ENCODE data around the gene GYPA.
"Not testable (repeated sequence)": the region's sequence is repeated elsewhere in the genome, so short reads cannot be mapped to it uniquely, and the experiment has no call there.

Gene GYPA

DNA sequence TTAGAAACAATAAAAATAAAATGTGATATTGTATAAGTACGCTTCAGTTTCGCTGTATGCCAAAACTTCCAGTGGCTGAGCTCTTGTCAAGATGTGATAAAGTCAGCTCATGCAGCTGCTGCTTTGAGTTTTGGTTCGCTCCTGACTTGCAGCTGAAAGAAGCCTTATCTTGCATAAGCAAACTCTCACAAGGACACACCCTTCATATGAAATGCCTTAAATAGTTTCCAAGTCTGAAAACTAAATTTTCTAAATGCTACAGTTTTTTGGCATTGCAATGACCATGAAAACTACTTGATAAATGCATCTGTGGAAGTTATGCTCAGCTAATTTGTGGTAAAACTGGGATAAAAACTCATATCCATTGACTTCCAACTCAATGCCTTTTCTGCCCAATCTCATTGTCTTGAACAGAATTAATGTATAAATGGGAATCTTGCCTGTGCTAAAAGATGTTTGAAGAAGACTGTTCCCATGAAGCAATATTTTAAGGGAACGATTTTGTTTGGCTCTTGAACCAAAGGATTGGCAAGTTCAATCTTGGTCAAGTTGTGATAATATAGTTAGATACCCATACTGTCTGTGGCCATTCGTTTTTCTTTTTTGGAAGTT, 11.7 kb downstream of the GYPA start:
- DNase-seq (ENCODE audit: low read depth); H3K4me3 ChIP-seq (ENCODE audit: low read depth, low read length): not testable (repeated sequence)

DNA sequence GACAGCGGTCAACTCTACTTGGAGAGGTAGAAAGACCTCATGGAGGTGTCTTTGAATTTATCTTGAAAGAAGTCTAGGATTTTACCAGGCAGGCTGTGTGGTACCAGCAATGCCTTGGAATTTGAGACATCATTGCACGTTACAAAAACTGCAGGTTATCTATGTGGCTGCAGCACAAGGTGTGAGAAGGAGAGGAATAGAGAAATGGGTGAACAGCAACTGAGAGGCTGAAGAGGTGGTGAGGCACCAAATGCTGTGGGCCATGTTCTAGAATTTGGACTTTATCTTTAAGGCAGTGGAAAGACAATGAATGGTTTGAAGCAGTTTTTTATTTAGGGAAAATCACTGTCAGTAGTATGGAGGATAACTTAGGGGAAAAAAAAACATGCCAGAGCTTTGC, 15.4 kb downstream of the GYPA start:
- DNase-seq (ENCODE audit: low read depth): not testable (repeated sequence)

DNA sequence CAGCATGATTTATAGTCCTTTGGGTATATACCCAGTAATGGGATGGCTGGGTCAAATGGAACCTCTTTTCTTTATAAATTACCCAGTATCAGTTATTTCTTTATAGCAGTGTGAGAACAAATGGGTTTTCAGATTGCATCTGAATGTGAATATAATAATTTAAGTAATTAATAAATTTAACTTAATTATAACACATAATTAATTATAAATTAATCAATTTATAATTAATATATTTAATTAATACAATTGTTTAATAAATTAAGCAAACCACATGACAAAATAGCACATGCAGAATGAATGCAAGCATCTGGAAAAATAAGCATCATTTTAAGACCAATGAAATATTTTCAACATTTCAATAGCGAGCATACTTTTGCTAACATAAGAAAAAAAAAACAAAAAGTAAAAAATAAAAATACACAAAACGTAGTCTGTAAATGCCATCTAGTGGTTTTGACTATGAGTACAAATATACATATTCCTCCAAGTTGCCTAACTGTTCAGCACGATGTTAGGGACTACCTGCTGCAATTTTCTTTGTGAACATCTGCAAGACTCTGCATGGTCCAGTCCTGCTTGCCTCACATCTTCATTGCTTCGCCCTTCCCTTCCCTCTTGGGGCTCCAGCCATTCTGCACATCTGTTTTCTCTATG, 16.4 kb downstream of the GYPA start:
- H3K4me3 ChIP-seq (ENCODE audit: low read depth, low read length); DNase-seq (ENCODE audit: low read depth): not testable (repeated sequence)

More for the DNA sequence above, 15.4 kb downstream of the GYPA start:
- H3K4me3 ChIP-seq (ENCODE audit: low read depth, low read length): not testable (repeated sequence)

DNA sequence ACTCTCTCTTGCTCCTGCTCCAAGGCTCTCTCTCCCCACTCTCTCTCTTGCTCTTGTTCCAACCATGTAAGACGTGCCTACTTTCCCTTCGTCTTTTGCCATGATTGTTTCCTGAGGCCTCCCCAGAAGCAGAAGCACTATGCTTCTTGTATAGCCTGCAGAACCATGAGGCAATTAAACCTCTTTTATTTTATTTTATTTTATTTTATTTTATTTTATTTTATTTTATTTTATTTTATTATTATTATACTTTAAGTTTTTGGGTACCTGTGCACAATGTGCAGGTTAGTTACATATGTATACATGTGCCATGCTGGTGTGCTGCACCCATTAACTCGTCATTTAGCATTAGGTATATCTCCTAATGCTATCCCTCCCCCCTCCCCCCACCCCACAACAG, 17.2 kb downstream of the GYPA start:
- not testable (repeated sequence) for H3K4me3 ChIP-seq (ENCODE audit: low read depth, low read length); DNase-seq (ENCODE audit: low read depth)

DNA sequence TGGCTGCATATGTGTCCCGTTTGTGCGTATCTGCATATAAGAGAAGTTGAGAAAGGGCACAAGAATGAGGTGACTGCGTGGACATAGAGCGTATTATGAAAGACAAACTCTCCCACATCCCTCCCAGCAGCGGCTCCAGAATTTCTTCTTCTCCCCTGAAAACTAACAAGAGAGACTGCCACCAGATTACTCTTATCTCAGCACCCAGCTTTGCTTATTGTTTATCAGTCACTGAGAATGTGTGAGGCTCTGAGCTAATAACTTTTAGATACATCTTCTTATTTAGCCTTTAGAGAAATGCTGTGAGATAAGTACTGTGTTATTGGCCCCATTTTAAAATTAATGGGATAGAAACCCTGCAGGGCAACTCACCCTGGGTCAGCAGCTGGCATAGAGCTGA, 20.8 kb downstream of the GYPA start:
- not testable (repeated sequence) for DNase-seq (ENCODE audit: low read depth); H3K4me3 ChIP-seq (ENCODE audit: low read depth, low read length)

DNA sequence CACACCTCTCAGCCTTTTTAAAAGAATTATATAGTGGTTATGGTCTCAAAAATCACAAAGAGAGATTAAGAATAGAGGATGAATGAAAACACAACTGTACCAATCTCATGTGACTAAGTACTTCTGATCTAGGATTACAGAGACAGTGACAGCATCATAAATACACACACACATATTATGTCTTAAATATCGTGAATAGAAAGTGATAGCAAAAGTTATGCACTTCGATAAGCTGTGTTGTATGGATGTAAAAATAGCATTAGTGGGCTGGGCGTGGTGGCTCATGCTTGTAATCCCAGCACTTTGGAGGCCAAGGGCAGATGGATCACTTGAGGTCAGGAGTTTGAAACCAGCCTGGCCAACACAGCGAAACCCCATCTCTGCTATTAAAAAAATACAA, 25.0 kb downstream of the GYPA start:
- TF ChIP-seq POLR2A (IDR thresholded peaks at IDR 0.05; ENCODE audit: extremely low read depth, insufficient read length): no peak
- no peak overlapping the region for H3K4me3 ChIP-seq (ENCODE audit: low read depth, low read length)
- no peak for DNase-seq (ENCODE audit: low read depth)

DNA sequence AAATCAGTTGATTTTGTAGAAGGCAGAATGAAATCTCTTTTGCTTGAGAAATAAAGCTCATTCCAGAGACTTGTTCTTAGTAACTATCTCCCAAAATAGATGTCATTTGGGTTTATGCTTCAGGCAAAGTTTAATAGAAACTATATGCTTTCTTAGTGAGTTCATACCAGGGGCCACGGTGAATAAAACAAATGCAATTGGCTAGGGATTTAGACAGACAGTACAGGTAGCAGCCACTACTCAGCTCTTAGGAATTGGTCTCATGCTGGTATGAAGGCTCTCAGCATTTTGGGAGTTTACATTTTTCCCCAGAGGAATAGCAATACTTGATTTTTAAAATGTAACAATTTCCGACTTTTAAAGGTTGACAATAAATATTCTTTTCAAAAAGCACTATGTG, 27.0 kb downstream of the GYPA start:
- DNase-seq (ENCODE audit: low read depth): no peak
- no peak overlapping the region for H3K4me3 ChIP-seq (ENCODE audit: low read depth, low read length)
- TF ChIP-seq POLR2A (IDR thresholded peaks at IDR 0.05; ENCODE audit: extremely low read depth, insufficient read length) (no peak), MYC (IDR thresholded peaks at IDR 0.05; ENCODE audit: low read depth, low read length) (no peak)
- TF ChIP-seq, protein P1, sequence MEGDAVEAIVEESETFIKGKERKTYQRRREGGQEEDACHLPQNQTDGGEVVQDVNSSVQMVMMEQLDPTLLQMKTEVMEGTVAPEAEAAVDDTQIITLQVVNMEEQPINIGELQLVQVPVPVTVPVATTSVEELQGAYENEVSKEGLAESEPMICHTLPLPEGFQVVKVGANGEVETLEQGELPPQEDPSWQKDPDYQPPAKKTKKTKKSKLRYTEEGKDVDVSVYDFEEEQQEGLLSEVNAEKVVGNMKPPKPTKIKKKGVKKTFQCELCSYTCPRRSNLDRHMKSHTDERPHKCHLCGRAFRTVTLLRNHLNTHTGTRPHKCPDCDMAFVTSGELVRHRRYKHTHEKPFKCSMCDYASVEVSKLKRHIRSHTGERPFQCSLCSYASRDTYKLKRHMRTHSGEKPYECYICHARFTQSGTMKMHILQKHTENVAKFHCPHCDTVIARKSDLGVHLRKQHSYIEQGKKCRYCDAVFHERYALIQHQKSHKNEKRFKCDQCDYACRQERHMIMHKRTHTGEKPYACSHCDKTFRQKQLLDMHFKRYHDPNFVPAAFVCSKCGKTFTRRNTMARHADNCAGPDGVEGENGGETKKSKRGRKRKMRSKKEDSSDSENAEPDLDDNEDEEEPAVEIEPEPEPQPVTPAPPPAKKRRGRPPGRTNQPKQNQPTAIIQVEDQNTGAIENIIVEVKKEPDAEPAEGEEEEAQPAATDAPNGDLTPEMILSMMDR (IDR thresholded peaks at IDR 0.05; ENCODE audit: low read depth, low read length): no peak
- TF ChIP-seq, protein P2, sequence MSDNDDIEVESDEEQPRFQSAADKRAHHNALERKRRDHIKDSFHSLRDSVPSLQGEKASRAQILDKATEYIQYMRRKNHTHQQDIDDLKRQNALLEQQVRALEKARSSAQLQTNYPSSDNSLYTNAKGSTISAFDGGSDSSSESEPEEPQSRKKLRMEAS (IDR thresholded peaks at IDR 0.05; ENCODE audit: low read depth, low read length): no peak

DNA sequence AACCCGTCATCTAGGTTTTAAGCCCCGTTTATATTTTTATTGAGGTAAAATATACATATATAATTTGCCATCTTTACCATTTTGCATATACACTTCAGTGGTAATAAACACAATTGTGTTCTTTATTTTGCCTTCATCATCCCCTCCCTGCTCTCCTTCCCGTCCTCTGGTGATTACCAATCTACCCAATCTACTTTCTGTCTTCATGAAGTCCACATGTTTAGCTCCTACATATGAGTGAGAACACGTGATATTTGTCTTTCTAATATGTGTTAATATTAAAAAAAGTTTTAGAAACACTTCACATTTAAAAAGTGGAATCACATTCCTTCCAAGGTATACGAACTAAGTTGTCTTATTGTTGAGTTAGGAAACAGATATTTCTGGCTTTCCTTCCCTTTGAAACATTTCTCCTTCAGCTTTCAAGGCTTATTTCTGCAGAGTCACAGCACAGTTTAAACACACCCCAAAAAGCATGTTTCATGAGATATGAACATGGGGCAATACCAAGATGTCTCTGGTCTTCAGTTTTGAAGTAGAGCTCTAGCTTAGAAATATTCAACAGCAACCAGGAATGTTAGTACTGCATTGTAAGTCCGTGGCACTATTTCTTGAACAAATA, 35.9 kb downstream of the GYPA start:
- no peak for TF ChIP-seq POLR2A (IDR thresholded peaks at IDR 0.05; ENCODE audit: extremely low read depth, insufficient read length)
- no peak for TF ChIP-seq MYC (IDR thresholded peaks at IDR 0.05; ENCODE audit: low read depth, low read length)
- no peak for DNase-seq (ENCODE audit: low read depth)
- no peak overlapping the region for H3K4me3 ChIP-seq (ENCODE audit: low read depth, low read length)

DNA sequence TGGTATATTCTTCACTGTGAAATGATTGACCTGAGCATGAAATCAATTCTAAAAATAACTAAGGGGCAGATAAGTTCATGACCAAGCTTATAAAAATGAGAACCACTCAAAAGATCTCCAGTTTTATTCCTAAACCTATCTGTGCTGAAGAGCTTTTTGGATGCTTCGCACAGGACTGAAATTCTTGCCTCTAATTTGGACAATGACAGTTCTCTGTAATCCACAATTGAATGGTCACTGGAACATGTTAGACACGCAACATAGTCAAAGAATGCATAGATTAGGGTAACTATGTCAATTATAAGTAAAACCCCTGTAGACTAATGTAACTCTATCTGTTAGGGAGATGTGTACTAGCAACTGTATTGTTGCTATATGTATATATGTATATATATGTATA, 42.7 kb downstream of the GYPA start:
- DNase-seq (ENCODE audit: low read depth); H3K4me3 ChIP-seq (ENCODE audit: low read depth, low read length): not testable (repeated sequence)

DNA sequence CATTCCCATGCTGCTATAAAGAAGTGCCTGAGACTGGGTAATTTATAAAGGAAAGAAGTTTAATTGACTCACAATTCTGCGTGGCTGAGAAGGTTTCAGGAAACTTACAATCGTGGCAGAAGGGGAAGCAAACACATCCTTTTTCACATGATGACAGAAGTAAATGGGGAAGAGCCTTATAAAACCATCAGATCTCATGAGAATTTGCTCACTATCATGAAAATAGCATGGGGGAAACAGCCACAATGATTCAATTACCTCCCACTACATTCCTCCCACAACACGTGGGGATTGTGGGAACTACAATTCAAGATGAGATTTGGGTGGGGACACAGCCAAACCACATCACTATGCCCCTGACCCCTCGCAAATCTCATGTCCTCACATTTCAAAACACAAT, 46.5 kb downstream of the GYPA start:
- H3K4me3 ChIP-seq (ENCODE audit: low read depth, low read length); DNase-seq (ENCODE audit: low read depth): not testable (repeated sequence)

DNA sequence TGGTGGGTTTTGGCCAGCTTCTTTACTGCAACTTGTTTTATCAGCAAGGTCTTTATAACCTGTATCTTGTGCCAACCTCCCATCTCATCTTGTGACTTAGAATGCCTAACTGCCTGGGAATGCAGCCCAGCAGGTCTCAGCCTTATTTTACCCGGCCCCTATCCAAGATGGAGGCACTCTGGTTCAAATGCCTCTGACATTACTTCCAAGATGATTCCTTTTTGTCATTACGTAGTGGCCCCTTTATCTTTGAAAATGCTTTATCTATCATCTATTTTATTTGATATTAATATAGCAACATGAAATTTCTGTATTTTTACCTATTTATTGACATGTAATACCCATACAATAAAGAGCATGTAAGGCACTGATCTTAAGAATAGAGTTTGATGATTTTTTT, 49.3 kb downstream of the GYPA start:
- not testable (repeated sequence) for H3K4me3 ChIP-seq (ENCODE audit: low read depth, low read length); DNase-seq (ENCODE audit: low read depth)

DNA sequence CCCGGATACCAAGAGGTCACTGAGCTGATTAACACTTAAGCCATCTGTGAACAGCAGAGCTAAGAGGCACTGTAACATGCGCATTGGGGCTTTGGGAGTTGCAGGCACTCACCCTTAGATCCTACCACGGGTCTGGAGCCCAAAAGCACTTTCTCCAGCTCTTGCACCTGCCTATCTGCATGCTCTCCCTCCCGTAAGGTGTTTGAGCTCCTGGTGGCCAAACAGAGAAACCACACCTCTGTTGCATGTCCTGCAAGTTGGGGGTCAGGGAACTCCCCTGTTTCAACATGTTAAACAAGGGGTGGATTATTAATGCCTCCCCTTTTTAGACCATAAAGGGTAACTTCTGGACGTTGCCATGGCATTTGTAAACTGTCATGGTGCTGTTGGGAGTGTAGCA, 49.8 kb downstream of the GYPA start:
- no peak for TF ChIP-seq MYC (IDR thresholded peaks at IDR 0.05; ENCODE audit: low read depth, low read length)
- no peak for TF ChIP-seq POLR2A (IDR thresholded peaks at IDR 0.05; ENCODE audit: extremely low read depth, insufficient read length)
- TF ChIP-seq, protein P2 (IDR thresholded peaks at IDR 0.05; ENCODE audit: low read depth, low read length): no peak
- TF ChIP-seq, protein P1 (IDR thresholded peaks at IDR 0.05; ENCODE audit: low read depth, low read length): no peak
- no peak for DNase-seq (ENCODE audit: low read depth)
- no peak overlapping the region for H3K4me3 ChIP-seq (ENCODE audit: low read depth, low read length)

DNA sequence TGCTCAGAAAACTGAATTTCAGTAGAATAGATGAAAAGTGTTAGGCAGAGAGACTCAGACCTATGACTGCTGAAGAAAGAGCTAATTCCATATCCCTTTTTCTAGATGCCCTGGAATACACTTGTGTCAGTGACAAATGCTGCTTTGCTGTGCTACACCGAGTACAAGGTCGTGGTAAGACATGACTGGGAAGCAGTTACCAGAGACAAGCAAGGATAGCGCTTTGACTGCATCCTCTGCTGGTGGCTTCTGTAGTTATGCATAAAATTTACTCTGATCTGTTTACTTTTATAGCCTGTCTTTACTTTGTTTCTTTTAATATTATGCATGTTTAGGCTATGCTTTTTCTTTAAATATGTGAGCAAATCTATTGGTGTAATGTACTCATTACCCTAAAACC, 58.5 kb downstream of the GYPA start:
- H3K4me3 ChIP-seq (ENCODE audit: low read depth, low read length); DNase-seq (ENCODE audit: low read depth): not testable (repeated sequence)

DNA sequence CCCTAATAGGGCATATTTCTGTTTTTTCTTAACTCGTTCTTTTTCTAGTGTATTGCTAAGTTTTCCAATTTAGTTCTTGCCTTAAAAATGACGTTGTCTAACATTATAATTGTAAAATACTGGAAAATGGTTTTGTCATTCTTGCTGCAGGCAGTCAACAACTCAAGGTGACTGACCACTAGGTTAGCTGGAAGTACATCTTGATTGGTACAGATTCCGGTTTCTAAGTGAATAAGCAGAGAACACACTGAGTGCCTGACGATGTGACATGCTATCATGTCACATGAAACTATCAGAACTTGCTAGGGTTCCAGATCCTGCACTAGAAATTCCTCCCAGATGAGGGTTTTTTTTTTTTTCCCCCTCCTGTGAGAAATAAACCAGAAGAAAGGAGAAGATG, 60.4 kb downstream of the GYPA start:
- not testable (repeated sequence) for DNase-seq (ENCODE audit: low read depth); H3K4me3 ChIP-seq (ENCODE audit: low read depth, low read length)

DNA sequence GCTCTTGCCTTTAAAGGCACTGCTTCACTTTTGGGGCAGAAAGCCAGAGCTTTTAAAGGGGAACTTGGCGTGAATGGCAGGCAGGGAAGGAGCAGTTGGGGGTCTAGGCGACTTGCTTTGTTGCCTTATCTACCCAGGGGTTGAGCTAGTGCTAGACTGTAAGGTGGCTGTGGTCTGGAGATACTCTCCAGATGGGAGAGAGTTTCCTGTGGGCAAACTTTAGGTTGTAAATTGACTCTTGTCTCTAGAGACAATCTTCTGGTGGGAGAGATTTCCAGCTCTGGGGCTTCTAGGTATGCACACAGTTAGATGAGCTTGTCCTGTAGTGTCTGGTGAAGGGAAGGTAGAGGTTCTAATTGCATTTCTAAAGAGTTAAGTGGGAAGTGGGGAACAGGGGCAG, 61.8 kb downstream of the GYPA start:
- not testable (repeated sequence) for DNase-seq (ENCODE audit: low read depth); H3K4me3 ChIP-seq (ENCODE audit: low read depth, low read length)
